ENCODE results near the gene SUPT6H. TPM values are rescaled to one million over a fixed set of nuclear protein-coding genes. Genes with fewer than 3 reads are reported as not detected.
A peak's percentile ranks its signal among the peaks of the same experiment; 100 is the strongest.
"Not testable (repeated sequence)": the region's sequence is repeated elsewhere in the genome, so short reads cannot be mapped to it uniquely, and the experiment has no call there.

The SUPT6H gene
- total RNA-seq, 1 donor from 2014 or later, result 38.8 TPM

- DNase-seq (peak; percentile 13), ATAC-seq (ENCODE audit: poor library complexity) (no peak)
- intact Hi-C loops (cut with DNase I), result loop anchor here (5.0 to 10.0 kb wide), 2 partner anchors 227 to 380 kb away; partner anchors contain the start of gene PHF12
Measured at GRCh38 chr17:28725166-28725659, 63.2 kb downstream of the SUPT6H start.

DNA sequence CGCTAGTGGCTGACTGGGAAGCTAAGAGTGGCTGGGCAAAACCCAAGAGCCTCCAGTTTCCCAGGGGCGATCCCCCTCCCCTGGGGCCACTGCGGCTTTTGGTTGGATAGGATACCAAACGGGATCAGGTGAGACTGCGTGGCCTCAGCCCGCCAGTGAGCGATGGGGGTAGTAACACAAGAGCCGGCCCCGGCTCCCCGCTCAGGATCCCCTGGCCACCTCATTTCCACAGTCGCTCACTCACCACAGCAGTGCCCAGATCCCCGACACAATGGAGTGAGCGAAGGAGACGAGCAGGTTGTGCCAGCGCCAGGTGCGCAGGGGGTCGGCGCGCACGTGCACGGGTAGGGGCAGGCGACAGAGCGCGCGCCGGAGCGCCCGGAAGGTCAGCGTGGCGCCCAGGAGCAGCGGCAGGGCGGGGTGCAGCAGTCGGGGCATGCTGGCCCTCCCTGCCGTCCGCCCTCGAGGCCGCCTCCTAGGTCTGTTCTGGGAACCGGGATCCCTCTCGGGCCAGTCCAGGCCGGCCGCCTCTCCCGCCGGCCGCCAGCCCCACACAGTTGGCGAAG is 63.7 kb downstream of the SUPT6H start:
- intact Hi-C loops (cut with DNase I), result loop anchor here (5.0 to 10.0 kb wide), 2 partner anchors 227 to 379 kb away; partner anchors contain the start of gene PHF12
- DNase-seq (peak; percentile 80), ATAC-seq (ENCODE audit: poor library complexity) (no peak)

- intact Hi-C loops (cut with DNase I), result loop anchor here (5.0 to 10.0 kb wide), 2 partner anchors 226 to 379 kb away; partner anchors contain the start of gene PHF12
- ATAC-seq (ENCODE audit: poor library complexity) (peak; percentile 54), DNase-seq (peak; percentile 84)
Measured at GRCh38 chr17:28726226-28726626, 64.2 kb downstream of the SUPT6H start, which contains the start of gene TLCD1. TSS of gene TLCD1 (minus strand) at chr17:28726233. CDS start at chr17:28726097, 136 bp downstream.

DNA sequence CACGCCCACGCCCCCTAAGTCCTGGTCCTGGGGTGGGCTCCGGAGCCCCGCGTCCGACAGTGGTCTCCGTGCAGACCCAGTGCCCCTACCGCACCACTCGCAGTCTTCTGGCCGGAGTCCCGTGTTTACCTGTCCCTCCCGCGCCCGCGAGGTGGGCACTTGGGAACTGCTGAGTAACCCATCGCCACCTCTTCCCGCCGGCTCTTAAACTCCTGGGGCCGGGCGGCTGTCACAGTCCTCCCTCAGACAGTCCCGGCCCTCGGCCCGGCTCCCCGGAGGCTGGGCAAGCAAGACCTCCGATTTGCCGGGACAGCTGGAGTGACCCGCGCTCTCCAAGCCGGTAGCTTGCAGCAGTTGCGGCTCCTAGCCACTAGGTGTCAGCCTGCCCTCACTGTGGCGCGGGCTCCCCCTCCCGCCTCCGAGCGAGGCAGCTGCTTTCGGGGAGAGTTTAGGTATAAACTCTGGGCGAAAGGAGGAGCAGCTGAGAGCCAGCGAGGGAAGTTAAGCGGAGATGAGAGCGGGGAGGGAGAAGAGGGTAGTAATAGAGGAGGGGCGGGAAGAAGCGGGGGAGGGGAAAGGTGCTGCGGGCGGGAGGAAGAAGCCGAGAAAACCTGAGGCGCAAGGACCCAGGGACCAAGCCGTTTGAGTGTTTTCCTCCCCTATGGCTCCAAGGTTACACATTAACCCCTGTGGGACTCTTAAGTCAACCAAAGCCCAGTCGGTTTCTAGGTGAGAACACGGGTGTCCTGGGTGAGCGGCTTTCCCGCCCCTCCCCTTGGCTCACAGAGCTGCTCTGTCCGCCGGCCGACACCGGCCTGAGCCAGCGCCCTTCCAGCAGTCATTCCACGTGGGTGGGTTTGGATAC is 64.9 kb downstream of the SUPT6H start:
- peak; percentile 95 for DNase-seq
- peak; percentile 76 for ATAC-seq (ENCODE audit: poor library complexity)
- intact Hi-C loops (cut with DNase I), result loop anchor here (5.0 to 10.0 kb wide), 2 partner anchors 225 to 378 kb away; partner anchors contain the start of gene PHF12

GRCh38 chr17:28728364-28729200 is 66.6 kb downstream of the SUPT6H start, which contains the start of gene NEK8:
TSS of gene NEK8 (plus strand) at chr17:28728788. CDS start at chr17:28728814, 26 bp downstream.
- ATAC-seq (ENCODE audit: poor library complexity) (peak; percentile 84), DNase-seq (peak; percentile 97)
- intact Hi-C loops (cut with DNase I), result loop anchor here (5.0 to 10.0 kb wide), 2 partner anchors 224 to 376 kb away; partner anchors contain the start of gene PHF12

- ATAC-seq (ENCODE audit: poor library complexity) (no peak), DNase-seq (no peak)
- intact Hi-C loops (cut with DNase I), result loop anchor here (5.0 to 10.0 kb wide), 2 partner anchors 222 to 375 kb away; partner anchors contain the start of gene PHF12
Measured at GRCh38 chr17:28729950-28730330, 67.9 kb downstream of the SUPT6H start.

DNA sequence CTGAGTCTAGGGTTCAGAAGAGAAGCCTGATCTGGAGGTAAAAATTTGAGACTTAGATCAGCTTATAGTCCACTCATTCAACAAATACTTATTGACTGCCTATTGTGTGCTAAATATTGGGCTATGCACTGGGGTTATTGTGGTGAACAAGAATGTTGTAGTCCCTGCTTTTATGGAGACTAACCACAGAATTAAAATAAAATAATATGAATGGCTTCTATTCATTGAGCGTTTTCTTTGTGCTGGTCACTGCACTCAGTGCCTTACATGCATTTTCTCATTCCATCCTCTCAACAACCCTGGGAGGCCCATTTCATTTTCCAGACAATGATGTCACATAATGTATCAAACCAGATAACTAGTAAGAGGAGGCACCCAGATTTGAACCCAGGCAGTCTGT is 71.3 kb downstream of the SUPT6H start:
- intact Hi-C loops (cut with DNase I), result no loop called here
- DNase-seq (no peak), ATAC-seq (ENCODE audit: poor library complexity) (no peak)

DNA sequence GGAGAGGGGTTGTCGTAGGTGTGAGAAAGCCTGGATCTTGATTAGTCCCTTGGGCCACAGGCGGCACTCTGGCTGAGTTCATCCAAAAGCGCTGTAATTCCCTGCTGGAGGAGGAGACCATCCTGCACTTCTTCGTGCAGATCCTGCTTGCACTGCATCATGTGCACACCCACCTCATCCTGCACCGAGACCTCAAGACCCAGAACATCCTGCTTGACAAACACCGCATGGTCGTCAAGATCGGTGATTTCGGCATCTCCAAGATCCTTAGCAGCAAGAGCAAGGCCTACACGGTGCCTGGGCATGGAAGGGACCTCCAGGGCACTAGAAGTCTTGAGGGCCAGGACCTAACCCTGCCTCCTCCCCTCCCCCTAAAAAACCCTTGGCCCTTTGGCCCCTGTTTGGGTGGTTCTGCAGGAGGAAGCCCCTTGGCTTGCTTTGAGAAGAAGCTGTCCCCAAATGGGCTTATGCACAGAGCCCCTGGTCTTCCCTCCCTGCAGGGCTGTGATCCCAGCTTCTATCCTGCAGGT is 72.8 kb downstream of the SUPT6H start:
- peak; percentile 22 for DNase-seq
- no peak for ATAC-seq (ENCODE audit: poor library complexity)
- intact Hi-C loops (cut with DNase I), result no loop called here

- intact Hi-C loops (cut with DNase I), result no loop called here
- DNase-seq (peak; percentile 21), ATAC-seq (ENCODE audit: poor library complexity) (no peak)
Measured at GRCh38 chr17:28735242-28735722, 73.3 kb downstream of the SUPT6H start.

DNA sequence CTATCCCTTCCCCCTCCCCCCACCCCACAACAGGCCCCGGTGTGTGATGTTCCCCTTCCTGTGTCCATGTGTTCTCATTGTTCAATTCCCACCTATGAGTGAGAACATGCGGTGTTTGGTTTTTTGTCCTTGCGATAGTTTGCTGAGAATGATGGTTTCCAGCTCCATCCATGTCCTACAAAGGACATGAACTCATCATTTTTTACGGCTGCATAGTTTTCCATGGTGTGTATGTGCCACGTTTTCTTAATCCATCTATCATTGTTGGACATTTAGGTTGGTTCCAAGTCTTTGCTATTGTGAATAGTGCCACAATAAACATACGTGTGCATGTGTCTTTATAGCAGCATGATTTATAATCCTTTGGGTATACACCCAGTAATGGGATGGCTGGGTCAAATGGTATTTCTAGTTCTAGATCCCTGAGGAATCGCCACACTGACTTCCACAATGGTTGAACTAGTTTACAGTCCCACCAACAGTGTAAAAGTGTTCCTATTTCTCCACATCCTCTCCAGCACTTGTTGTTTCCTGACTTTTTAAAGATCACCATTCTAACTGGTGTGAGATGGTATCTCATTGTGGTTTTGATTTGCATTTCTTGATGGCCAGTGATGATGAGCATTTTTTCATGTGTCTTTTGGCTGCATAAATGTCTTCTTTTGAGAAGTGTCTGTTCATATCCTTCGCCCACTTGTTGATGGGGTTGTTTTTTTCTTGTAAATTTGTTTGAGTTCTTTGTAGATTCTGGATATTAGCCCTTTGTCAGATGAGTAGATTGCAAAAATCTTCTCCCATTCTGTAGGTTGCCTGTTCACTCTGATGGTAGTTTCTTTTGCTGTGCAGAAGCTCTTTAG is 74.1 kb downstream of the SUPT6H start:
- DNase-seq; ATAC-seq (ENCODE audit: poor library complexity); intact Hi-C loops (cut with DNase I): not testable (repeated sequence)

DNA sequence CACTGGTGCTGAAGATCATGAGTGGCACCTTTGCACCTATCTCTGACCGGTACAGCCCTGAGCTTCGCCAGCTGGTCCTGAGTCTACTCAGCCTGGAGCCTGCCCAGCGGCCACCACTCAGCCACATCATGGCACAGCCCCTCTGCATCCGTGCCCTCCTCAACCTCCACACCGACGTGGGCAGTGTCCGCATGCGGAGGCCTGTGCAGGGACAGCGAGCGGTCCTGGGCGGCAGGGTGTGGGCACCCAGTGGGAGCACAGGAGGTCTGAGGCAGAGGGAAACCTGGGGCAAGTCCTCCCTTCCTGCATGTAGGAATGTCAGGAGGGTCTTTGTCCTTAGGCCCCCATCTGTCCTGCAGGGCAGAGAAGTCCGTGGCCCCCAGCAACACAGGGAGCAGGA is 75.3 kb downstream of the SUPT6H start:
- DNase-seq (peak; percentile 13), ATAC-seq (ENCODE audit: poor library complexity) (no peak)
- intact Hi-C loops (cut with DNase I), result no loop called here

- no peak for ATAC-seq (ENCODE audit: poor library complexity)
- peak; percentile 20 for DNase-seq
- intact Hi-C loops (cut with DNase I), result no loop called here
Measured at GRCh38 chr17:28737770-28738679, 76.0 kb downstream of the SUPT6H start.

DNA sequence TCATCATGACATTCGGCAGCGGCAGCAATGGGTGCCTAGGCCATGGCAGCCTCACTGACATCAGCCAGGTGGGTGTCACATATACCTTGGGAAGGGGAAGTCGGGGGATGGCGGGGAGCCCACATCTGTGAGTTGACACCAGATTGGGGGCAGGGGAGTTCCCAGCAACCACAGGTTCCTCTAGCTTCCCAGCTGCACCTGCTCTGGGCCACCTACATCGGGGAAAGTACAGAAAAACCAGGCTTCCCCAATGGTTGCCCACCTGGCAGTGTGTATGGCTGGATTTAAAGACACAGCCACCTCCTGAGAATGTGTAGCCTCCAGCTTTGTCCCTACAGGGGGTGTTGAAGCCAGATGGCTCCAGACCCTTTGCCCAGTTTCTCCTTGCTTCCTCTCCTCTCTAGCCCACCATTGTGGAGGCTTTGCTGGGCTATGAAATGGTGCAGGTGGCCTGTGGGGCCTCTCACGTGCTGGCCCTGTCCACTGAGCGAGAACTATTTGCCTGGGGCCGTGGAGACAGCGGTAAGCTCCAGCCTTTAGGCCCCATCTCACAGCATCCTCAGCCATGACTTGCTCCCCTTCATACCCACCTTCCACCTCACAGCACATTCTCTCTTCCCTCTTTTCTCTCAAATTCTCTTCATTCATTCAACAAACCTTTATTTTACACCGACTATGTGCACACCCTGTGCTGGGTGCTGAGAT is 76.8 kb downstream of the SUPT6H start:
- ATAC-seq (ENCODE audit: poor library complexity) (no peak), DNase-seq (peak; percentile 3)
- intact Hi-C loops (cut with DNase I), result no loop called here

GRCh38 chr17:28740406-28741357 is 78.7 kb downstream of the SUPT6H start:
- no peak for ATAC-seq (ENCODE audit: poor library complexity)
- DNase-seq, result peak; percentile 2

More at GRCh38 chr17:28740406-28741357, 78.7 kb downstream of the SUPT6H start:
- intact Hi-C loops (cut with DNase I), result no loop called here

Data from Right ventricle myocardium superior (tissue), 1 donor.